GM18861 (cell line): ENCODE results near the gene PPP4C.

ENCODE experiments used
- ATAC-seq: cut with Tn5 transposase; IDR thresholded peaks from one replicate; pipeline ENCODE4 v1.9.1; 2021; ENCODE audit not compliant: unreplicated experiment

Gene PPP4C

DNA sequence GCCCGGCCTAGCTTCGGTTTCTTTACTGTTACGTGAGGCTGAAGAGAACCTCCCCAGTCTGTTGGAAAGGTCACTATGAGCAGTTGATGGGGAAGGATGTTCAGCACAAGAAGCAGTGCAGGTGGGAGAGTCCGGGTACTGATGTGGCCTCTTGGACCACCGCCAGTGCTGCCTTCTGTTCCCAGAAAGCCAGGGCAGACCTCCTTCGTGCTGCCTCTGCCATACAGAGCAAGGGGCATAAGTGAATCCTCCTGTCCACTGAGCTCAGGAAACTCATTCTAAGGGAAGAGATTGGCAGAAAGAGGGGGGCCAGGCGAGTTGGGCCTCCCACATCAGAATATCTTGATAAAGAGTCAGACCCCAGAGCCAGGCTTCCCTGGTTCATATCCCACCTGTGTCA lies 3.7 kb downstream of the PPP4C start:
- no peak for ATAC-seq

DNA sequence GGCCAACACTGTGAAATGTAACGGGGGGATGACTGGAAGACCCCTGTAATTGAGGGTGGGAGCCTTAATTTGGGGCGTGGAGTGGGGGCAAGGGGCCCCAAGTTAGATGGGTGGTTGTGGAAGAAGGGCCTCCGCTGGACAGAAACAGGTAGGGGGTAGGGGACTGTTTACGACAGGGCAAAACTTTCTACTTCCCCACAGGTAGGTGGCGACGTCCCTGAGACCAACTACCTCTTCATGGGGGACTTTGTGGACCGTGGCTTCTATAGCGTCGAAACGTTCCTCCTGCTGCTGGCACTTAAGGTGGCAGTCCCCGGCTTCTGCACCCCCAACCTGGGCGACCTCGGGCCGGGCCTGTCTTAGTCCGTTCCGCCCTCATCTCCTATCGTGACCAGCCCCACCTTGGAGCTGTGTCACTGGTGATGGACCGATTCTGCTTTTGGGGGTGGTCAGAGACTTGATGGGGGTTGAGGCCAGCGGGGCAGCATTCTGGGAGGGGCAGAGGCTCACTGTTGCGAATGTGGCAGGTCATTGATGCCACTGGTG lies 6.8 kb downstream of the PPP4C start:
- no peak for ATAC-seq

GRCh38 chr16:30083216-30084055 lies 7.6 kb downstream of the PPP4C start:
- no peak for ATAC-seq

DNA sequence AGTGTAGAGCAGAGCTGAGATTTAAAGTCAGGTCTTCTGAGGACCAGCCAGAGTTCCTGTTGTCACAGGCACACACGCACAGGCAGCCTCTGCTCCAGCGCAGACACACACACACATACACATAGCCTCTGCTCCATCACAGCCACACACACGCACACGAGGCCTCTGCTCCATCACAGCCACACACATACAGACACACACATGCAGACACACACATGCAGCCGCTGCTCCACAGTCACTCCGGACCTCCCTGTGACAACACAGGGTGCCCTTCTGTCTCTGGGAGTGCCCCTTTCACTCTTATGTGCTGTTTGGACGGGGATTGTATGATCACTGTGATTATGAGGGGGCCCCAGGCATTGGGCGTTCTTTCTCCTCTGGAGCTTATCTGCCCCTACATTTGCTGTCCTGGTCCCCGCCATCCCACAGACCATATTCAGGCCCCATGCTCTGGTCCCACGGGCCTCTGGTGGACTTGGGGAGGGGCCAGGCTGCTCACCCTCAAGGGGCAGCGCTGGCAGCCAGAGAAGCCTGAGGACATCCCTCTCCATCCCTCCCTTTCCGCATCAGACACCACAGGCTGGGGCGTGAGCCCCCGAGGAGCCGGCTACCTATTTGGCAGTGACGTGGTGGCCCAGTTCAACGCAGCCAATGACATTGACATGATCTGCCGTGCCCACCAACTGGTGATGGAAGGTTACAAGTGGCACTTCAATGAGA lies 8.5 kb downstream of the PPP4C start:
- ATAC-seq = no peak

GRCh38 chr16:30084816-30085159 lies 9.0 kb downstream of the PPP4C start:
- no peak for ATAC-seq

DNA sequence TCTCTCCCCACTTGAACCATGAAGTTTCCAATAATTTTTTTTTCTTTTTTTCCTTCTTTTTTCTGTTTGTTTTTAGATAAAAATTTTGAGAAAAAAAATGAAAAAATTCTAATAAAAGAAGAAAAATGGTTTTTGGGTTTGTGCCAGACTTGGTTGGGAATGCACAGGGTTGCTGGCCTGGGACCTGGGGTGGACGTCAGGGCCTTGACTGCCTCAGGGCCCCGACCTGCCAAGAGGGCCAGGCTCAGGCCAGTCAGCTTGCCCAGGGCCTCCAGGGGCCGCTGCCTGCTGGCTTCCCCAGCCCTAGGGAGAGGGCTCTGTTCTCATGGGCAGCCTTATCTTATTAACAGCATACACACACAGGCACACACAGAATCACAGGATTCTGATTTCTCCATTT lies 9.5 kb downstream of the PPP4C start:
- no peak for ATAC-seq

- ATAC-seq = no peak
Measured at GRCh38 chr16:30085820-30086219, 10.0 kb downstream of the PPP4C start.

- ATAC-seq = no peak
Measured at GRCh38 chr16:30086291-30087140, 10.7 kb downstream of the PPP4C start.

DNA sequence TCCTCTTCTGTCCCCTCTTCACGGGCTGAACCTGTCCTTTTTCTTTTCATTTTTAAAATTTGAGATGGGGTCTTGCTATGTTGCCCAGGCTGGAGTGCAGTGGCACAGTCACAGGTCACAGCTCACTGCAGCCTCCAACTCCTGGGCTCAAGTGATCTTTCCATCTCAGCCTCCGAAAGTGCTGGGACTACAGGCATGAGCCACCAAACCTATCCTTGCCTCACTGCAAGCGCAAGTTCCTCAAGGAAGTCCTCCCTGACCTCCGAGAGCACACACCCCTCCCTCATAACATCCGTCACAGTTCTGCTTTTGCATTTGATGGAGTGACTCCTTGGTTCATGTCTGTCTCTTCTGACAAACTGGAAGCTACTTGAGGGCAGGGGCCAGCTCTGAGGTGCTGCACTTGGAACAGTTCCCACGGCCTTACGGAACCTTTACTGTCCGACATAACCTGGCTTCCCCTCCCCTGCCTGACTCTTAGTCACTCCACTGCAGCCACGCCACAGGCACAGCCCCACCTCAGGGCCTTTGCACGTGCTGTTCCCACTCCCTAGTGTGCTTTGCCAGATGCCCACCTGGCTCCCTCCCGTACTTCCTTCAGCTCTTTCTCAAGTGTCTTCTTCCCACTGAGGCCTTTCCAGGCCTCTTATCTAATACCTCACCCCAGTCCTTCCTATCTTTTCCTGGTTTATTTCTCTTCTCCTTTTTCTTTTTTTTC lies 11.5 kb downstream of the PPP4C start:
- ATAC-seq = no peak

DNA sequence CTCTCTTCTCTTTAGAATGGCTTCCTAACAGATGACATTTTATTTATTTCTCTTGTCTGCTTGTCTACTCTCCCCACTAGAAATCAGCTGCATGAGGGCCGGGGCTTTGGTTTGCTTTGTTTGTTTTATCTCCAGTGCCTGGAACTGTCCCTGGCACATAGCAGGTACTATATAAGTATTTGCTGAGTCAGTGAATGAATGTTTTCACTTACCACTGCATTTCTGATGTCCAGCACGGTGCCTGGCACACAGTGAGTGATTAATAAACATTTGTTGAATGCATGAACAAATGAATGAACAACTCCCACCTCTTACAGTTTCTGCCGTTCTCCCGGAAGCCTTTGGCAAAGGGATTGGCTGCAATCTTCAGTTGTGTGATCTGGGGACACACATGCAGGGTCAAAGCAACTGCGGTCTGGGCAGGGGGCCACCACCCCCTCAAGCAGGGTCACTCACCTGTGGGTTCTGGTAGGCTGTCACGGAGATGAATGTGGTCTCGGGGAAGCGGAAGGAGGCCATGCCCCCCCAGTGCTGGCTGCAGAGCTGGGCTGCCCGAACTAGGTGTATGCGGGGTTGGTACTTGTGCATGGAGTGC lies 12.5 kb downstream of the PPP4C start:
- ATAC-seq = no peak

DNA sequence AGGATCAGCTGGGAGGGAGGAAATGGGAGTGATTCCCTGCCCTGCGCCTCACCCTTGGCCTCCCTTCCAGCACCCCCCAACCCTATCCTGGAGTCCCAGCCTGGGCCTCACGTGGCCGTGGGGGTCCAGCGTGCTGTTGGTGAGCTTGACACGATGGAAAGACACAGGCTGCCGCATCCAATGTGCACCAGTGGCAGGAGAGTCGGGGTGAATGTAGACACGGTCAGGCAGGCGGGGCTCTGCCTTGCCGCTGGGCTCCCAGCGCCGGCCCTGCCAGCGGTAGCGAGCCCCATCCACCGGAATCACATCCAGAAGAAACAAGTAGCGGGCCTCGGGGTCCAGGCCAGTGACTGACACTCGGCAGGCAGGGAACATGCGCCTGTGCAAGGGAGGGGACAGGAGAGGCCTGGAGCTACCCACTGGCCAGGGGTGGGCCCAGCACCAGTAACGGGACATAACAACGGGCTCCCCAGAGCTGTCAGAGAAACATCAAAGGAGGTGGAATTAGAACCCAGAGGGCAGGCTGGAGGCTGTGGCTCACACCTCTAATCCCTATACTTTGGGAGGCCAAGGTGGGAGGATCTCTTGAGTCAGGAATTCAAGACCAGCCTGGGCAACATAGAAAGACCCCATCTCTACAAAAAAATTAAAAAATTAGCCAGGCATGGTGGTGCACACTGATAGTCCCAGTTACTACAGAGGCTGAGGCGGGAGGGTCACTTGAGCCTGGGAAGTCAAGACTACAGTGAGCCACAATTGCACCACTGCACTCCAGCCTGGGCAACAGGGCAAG lies 13.2 kb downstream of the PPP4C start:
- ATAC-seq = no peak

DNA sequence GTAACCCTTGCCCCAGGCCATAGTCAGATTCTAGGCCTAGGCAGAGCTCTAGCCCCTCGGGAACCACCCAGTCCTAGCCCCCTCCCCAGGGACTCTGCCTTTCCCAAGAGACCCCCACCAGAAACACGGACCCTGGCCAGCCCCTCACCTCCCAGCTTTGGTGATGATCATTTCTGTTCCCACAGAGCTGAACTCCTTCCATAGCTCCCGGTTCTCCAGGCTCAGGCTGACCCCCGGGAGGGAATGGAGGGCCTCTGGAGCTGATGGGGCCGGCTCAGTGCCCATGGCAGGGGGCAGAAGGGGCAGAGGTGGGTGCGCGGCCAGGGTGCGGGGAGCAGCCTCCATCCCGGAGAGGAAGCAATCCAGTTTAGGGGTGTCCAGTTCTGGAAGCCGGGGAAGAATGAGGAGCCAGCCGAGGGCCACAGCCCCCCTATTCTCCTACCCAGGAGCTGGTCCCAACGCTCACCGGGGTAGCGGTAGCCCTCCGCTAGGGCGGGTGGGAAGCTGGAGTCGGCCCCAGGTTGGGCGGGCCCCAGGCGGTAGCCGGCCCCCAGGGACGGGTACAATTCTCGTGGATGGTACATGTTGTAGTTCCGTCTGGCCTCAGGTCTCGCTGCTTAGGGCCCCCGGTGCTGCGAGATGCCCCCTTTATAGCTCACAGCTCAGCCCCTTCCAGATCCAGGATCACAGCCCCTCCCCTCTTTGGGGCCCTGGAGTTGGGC lies 15.0 kb downstream of the PPP4C start:
- ATAC-seq = no peak

DNA sequence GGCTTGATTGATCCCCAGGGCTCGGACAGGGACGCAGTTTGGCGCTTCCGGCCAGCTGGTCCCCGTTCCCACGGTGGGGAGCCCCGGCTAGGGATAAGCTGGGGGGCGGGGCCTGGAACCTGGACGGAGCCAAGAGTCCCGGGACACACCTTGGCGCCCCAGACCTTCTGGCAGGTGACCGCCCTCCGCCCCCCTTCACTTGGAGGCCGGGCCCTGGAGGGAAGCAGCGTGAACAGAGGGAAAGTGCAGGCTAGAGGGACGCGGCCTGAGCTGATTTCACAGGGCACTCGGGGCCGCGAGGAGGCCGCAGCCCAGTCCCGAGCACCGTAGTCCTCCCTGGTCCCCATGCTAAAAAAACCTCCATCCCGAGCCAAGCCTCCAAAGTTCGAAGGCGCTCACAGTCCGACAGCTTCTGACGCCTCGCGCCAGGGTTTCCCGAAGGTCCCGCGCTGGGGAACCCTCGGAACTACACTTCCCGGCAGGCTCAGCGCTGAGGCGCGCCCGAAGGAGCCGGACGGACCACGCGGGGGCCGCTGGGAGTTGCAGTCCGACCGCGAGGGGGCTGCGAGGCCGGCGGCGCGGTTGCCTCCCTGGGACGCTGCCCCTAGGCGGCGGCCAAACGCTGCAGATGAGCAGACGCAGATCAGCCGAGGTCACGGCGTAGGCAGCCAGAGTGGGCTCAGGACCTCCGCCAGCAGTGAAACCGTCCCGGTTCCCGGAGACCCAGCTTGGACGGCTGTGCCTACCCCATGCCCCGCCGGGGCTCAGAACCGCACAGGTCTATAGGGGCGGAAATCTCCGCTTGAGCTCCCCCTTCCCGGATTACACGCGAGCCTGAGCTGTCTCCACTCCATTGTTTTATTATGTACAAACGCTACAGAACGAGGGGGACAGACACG lies 15.9 kb downstream of the PPP4C start, which contains the start of gene TBX6:
Gene TBX6, minus strand, starts transcription at position 451 of the 899 bp plus-strand sequence. CDS start 731 bp downstream, outside the sequence.
- peak; percentile 48 for ATAC-seq

GRCh38 chr16:30092373-30093010 lies 16.7 kb downstream of the PPP4C start:
- ATAC-seq = peak; percentile 28

DNA sequence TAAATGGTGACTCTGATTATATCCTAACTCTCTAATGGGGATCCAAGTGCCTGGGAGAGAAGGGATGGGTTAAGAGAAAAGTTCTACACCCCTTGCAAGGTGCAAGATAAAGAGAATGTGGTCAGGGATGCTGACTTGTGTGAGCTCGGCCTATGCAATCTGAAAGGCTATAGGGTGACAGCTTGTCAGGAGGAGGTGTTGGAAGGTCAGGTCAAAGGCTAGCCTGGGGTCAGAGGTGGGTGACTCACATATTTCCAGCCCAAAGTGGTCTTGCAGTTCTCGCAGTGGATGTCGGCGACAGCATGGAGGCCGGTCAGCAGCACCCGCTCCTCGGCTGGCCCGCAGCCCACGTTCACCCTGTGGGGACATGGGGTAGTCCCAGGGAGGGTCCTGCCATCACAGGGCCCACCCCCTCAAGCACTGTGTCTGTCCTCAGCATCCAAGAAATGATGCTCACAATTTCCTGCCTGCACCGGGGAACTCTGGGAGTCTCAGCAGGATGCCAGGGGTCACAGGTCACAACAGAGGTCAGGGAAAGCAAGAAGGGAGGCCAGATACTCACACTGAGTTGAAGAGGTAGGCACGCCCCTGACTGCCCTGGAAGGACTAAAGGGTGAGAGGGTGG lies 18.9 kb downstream of the PPP4C start:
- no peak for ATAC-seq

- ATAC-seq = no peak
Measured at GRCh38 chr16:30095166-30096078, 19.6 kb downstream of the PPP4C start.
